Fibroblast of villous mesenchyme (primary cell): ENCODE results near the gene MAP1LC3B. TPM values are rescaled to one million over a fixed set of nuclear protein-coding genes. Genes with fewer than 3 reads are reported as not detected.
A peak's percentile ranks its signal among the peaks of the same experiment; 100 is the strongest.
"Not testable (repeated sequence)": the region's sequence is repeated elsewhere in the genome, so short reads cannot be mapped to it uniquely, and the experiment has no call there.

Source experiments
- DNase-seq: peaks from one replicate; pipeline ENCODE4 v3.0.0-alpha.2; 2010; ENCODE audit warnings: low read depth
- H3K4me3 ChIP-seq: 2 replicates; pipeline ENCODE4 v1.5.1; 2011; ENCODE audit warnings: low read depth, mild to moderate bottlenecking, low read length
- CTCF ChIP-seq: IDR thresholded peaks from 2 replicates; pipeline ENCODE4 v1.5.1; 2012; ENCODE audit warnings: low read depth, mild to moderate bottlenecking, low read length; ENCODE audit not compliant: insufficient read depth
- total RNA-seq: library from RNA; depleted of rRNA; stranded (reverse); fragments of >200 nt; gene quantifications from 2 replicates; pipeline ENCODE4 v1.2.3, GENCODE V29; 2012

Gene MAP1LC3B
- total RNA-seq, 1 donor: 36.3 TPM

DNA sequence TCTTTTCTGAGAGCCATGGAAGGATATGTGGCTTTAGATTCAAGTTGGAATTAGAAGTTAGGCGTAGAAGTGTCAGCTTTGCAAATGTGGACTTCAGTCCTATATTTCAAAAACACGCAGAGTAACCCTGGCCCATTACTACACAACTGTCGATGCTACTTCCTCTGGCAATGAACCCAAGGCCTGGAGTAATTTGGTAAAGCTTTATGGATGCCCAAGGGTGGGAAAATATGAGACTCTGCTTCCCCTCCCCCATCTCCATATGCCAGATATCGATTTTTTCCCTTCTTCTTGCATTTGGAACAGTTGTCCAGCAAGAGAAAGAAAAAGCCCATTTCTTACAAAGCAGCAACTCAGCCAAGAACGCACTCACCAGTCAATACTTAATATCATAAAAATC is 2.9 kb upstream of the MAP1LC3B start:
- no peak for TF ChIP-seq CTCF
- no peak for DNase-seq
- no peak overlapping the region for H3K4me3 ChIP-seq

DNA sequence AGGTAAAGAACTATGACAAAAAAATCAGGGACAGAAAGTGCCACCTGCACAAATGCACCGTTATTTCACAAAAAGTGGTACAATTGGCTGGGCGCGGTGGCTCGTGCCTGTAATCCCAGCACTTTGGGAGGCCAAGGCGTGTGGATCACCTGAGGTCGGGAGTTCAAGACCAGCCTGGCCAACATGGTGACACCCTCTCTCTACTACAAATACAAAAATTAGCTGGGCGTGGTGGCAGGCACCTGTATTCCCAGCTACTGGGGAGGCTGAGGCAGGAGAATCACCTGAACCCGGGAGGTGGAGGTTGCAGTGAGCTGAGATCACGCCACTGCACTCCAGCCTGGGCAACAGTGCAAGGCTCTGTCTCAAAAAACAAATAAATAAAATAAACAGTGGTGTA is 2.2 kb upstream of the MAP1LC3B start:
- not testable (repeated sequence) for DNase-seq, H3K4me3 ChIP-seq

- no peak overlapping the region for H3K4me3 ChIP-seq
- TF ChIP-seq CTCF: no peak
Measured at GRCh38 chr16:87390641-87391323, 1.4 kb upstream of the MAP1LC3B start.

DNA sequence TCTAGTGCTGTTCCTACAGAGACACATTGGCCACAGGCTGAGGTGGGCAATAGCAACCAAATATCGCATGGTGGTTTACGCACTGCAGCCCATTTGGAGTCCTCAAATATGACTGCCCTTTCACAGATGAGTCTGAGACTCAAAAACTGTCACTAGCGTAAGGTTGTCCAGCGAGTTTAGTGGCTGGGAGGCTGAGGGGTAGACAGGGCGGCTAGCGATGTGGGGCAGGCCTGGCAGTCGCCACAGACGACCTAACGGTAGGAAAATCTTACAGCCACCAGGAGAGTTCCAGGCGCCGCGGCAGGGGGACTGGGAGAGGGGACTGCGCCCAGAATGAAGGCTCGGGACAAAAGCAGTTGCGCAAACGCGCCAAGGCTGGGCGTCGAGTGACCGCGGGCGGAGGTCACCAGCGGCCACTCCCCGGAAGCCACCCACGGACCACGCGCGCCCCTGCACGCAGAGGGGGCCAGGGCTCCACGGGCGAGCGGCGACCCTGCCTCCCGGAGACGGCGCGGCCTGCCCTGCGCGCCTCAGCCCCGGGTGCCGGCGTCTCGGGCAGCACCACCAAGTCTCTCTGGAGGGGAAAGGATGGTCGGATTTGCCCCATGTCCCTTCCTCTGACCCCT is 699 bp upstream of the MAP1LC3B start:
- TF ChIP-seq CTCF: no peak
- peak; percentile 60 for DNase-seq
- peak overlapping the region; percentile 65 for H3K4me3 ChIP-seq

More at GRCh38 chr16:87390641-87391323, 1.4 kb upstream of the MAP1LC3B start:
- DNase-seq: no peak

DNA sequence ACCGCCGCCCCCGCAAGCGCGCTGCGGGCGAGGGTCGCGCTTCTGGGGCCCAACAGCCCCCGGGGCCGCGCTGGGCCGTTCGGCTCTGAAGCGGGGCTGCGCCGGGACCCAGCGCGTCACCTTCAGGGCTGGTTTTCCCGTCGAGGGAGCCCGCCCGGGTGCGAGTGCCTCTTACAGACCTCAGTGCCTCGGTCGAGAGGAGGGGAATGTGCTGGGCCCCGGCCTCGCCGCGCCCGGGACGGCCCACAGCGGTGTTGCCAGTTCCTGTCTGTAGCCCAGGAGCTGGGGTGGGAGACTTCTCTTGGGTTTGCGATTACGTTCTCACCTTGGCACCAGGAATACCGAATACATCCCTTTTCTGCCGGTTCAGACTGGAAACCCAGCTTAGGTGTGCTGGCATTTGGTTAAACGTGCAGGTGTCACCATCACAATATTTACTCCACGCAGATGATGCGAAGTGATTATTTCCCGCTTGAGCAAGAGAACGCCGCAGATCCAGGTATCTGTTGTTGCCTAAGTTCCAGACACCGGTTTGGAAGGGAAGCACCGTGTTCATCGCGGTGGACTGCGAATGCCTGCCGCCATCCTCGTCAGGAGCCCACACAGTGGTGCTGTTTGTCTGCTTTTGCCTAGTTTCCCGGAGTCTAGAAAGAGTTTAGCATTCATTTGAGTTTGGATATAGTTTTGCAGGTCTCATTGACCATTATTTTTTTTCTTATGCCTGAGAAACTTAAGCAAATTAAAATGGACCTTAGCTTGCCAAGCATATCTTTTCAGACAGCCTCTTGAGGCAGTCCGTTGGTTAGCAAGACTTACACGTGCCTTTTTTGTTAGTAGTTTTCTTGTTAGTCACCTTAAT is 914 bp downstream of the MAP1LC3B start:
- DNase-seq: peak; percentile 45
- TF ChIP-seq CTCF: no peak
- H3K4me3 ChIP-seq: peak overlapping the region; percentile 82

GRCh38 chr16:87393680-87394055 is 1.5 kb downstream of the MAP1LC3B start:
- H3K4me3 ChIP-seq: peak overlapping the region; percentile 82
- DNase-seq: no peak
- no peak for TF ChIP-seq CTCF
